NCI-H1930 (cell line): Measurements from ENCODE around the gene NR3C1.

Experiments
- DNase-seq, 2 experiments: peaks; one replicate each; lab custom pipeline; 2025; lab: John Stamatoyannopoulos, UW

NR3C1 gene

GRCh38 chr5:143309661-143310431 is 93.6 kb downstream of the NR3C1 start:
- DNase-seq: no peak

GRCh38 chr5:143308731-143309130 is 94.8 kb downstream of the NR3C1 start:
- DNase-seq: no peak

- DNase-seq: no peak
These were observed 97.4 kb downstream of the NR3C1 start for GRCh38 chr5:143306040-143306439.

GRCh38 chr5:143304836-143305475 is 98.5 kb downstream of the NR3C1 start:
- DNase-seq: no peak

GRCh38 chr5:143302341-143303045 is 101.0 kb downstream of the NR3C1 start:
- DNase-seq: no peak

- DNase-seq: no peak
These were observed 105.7 kb downstream of the NR3C1 start for GRCh38 chr5:143297756-143298155.

GRCh38 chr5:143290125-143290524 is 113.4 kb downstream of the NR3C1 start:
- no peak for DNase-seq

- DNase-seq: no peak
These were observed 119.0 kb downstream of the NR3C1 start for GRCh38 chr5:143284521-143284920.

GRCh38 chr5:143284002-143284401 is 119.5 kb downstream of the NR3C1 start:
- DNase-seq: no peak

GRCh38 chr5:143281226-143281625 is 122.3 kb downstream of the NR3C1 start:
- no peak for DNase-seq

GRCh38 chr5:143279698-143280097 is 123.8 kb downstream of the NR3C1 start:
- no peak for DNase-seq

- DNase-seq: no peak
These were observed 126.0 kb downstream of the NR3C1 start for GRCh38 chr5:143277536-143277935.

GRCh38 chr5:143275512-143276363 is 127.7 kb downstream of the NR3C1 start:
- no peak for DNase-seq

- no peak for DNase-seq
These were observed 128.5 kb downstream of the NR3C1 start for GRCh38 chr5:143274952-143275351.

- no peak for DNase-seq
These were observed 132.1 kb downstream of the NR3C1 start for GRCh38 chr5:143271431-143271830.

- DNase-seq: no peak
These were observed 135.1 kb downstream of the NR3C1 start for GRCh38 chr5:143268388-143268787.

GRCh38 chr5:143267186-143267585 is 136.3 kb downstream of the NR3C1 start:
- DNase-seq: no peak

GRCh38 chr5:143265995-143266394 is 137.5 kb downstream of the NR3C1 start:
- no peak for DNase-seq

- DNase-seq: no peak
These were observed 140.1 kb downstream of the NR3C1 start for GRCh38 chr5:143263272-143263810.

GRCh38 chr5:143262393-143263174 is 140.9 kb downstream of the NR3C1 start:
- DNase-seq: no peak
